K562 (cell line): Measurements from ENCODE around the gene GMDS.

Source experiments
- MCM3 ChIP-seq: fragments of 450-650 bp; IDR thresholded peaks from 2 replicates; pipeline ENCODE4 v1.6.1; 2016
- NONO ChIP-seq, 2 experiments: fragments of 200-400 bp in 1 of 2; fragments of 450-650 bp in 1 of 2; formaldehyde crosslinking in 1 of 2; IDR thresholded peaks; 2 replicates each; pipeline ENCODE4 v1.6.1; 2017; ENCODE audit warnings: low read depth in 2 of 2, mild to moderate bottlenecking in 2 of 2, moderate library complexity in 2 of 2, low read length in 1 of 2
- POLR2AphosphoS5 ChIP-seq: IDR thresholded peaks from 2 replicates; pipeline ENCODE4 v1.6.1; 2011; ENCODE audit warnings: mild to moderate bottlenecking, low read depth, low read length, moderate library complexity; ENCODE audit not compliant: control insufficient read depth, insufficient read depth
- ZBTB26 ChIP-seq: fragments of 450-650 bp; formaldehyde crosslinking; IDR thresholded peaks from 2 replicates; pipeline ENCODE4 v1.4.0; 2022; ENCODE audit warnings: missing genetic modification characterization
- TF ChIP-seq, protein P1 (sequence below): fragments of 450-650 bp; formaldehyde crosslinking; IDR thresholded peaks from 2 replicates; pipeline ENCODE4 v1.4.0; 2022; ENCODE audit warnings: mild to moderate bottlenecking, moderate library complexity

DNA sequence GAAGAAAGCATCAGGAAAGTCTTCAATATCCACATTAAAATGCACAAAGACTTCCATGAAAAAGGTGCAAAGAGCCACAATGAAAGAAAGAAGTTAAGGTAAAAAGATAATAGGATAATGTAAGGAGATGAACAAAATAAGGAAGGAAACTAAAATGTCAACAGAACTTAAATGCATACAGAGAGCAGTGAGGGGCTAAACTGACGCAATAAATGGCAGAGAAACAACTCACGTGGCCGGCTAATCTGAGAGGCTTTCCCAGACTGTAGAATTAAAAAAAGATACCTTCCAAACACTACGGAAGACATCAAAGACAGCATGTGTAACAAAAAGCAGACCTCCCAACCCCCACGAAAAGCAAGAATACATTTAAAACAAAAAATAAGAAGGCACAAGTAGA is 73.7 kb downstream of the GMDS start:
- no peak for TF ChIP-seq MCM3
- TF ChIP-seq ZBTB26 = no peak
- TF ChIP-seq, protein P1, sequence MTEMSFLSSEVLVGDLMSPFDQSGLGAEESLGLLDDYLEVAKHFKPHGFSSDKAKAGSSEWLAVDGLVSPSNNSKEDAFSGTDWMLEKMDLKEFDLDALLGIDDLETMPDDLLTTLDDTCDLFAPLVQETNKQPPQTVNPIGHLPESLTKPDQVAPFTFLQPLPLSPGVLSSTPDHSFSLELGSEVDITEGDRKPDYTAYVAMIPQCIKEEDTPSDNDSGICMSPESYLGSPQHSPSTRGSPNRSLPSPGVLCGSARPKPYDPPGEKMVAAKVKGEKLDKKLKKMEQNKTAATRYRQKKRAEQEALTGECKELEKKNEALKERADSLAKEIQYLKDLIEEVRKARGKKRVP (CRISPR knock-in tag) = no peak
- TF ChIP-seq POLR2AphosphoS5 = no peak
- no peak for TF ChIP-seq NONO (IDR thresholded peaks at IDR 0.05; ENCODE audit: low read depth in 2 of 2, low read length in 1 of 2)
